NCI-H2171 (cell line): ENCODE results near the gene FABP6.
"Not testable (repeated sequence)": the region's sequence is repeated elsewhere in the genome, so short reads cannot be mapped to it uniquely, and the experiment has no call there.

Experiments used
- DNase-seq: peaks from one replicate; lab custom pipeline; 2025; lab: John Stamatoyannopoulos, UW

FABP6 gene

GRCh38 chr5:160229190-160229742 is at the start of gene FABP6:
FABP6 (plus strand) TSS chr5:160229506; CDS start chr5:160229558, 52 bp downstream.
- DNase-seq: no peak

- no peak for DNase-seq
Observed at GRCh38 chr5:160180931-160181330, 48.4 kb upstream of the FABP6 start.

- no peak for DNase-seq
Observed at GRCh38 chr5:160181965-160182622, 47.2 kb upstream of the FABP6 start.

GRCh38 chr5:160183075-160183474 is 46.2 kb upstream of the FABP6 start:
- no peak for DNase-seq

GRCh38 chr5:160185626-160186360 is 43.5 kb upstream of the FABP6 start:
- DNase-seq: no peak

GRCh38 chr5:160186480-160186879 is 42.8 kb upstream of the FABP6 start:
- no peak for DNase-seq

GRCh38 chr5:160187091-160187490 is 42.2 kb upstream of the FABP6 start:
- no peak for DNase-seq

- no peak for DNase-seq
Observed at GRCh38 chr5:160188141-160189015, 40.9 kb upstream of the FABP6 start.

GRCh38 chr5:160192424-160192823 is 36.9 kb upstream of the FABP6 start:
- DNase-seq: no peak

- DNase-seq: not testable (repeated sequence)
Observed at GRCh38 chr5:160193076-160193475, 36.2 kb upstream of the FABP6 start.

GRCh38 chr5:160193790-160194189 is 35.5 kb upstream of the FABP6 start:
- DNase-seq: not testable (repeated sequence)

GRCh38 chr5:160197341-160198144 is 31.8 kb upstream of the FABP6 start:
- DNase-seq: peak; percentile 31

- no peak for DNase-seq
Observed at GRCh38 chr5:160198146-160198545, 31.2 kb upstream of the FABP6 start.

GRCh38 chr5:160198841-160199409 is 30.4 kb upstream of the FABP6 start:
- DNase-seq: no peak

GRCh38 chr5:160199410-160199911 is 29.8 kb upstream of the FABP6 start:
- no peak for DNase-seq

- no peak for DNase-seq
Observed at GRCh38 chr5:160207061-160207460, 22.2 kb upstream of the FABP6 start.

GRCh38 chr5:160209917-160210316 is 19.4 kb upstream of the FABP6 start:
- DNase-seq: no peak

GRCh38 chr5:160210606-160211005 is 18.7 kb upstream of the FABP6 start:
- DNase-seq: no peak

- no peak for DNase-seq
Observed at GRCh38 chr5:160211352-160211751, 18.0 kb upstream of the FABP6 start.

- DNase-seq: no peak
Observed at GRCh38 chr5:160213537-160213936, 15.8 kb upstream of the FABP6 start.

GRCh38 chr5:160219356-160219755 is 9.9 kb upstream of the FABP6 start:
- DNase-seq: no peak
